Fibroblast of the aortic adventitia (primary cell): ENCODE results near the gene CDH12. TPM values are rescaled to one million over a fixed set of nuclear protein-coding genes. Genes with fewer than 3 reads are reported as not detected.

Experiments used
- DNase-seq: peaks from one replicate; pipeline ENCODE4 v3.0.0-alpha.2; 2010; ENCODE audit warnings: low read depth
- H3K4me3 ChIP-seq: 2 replicates; pipeline ENCODE4 v1.5.1; 2011; ENCODE audit warnings: low read depth, mild to moderate bottlenecking, control low read depth, low read length, moderate library complexity
- total RNA-seq: library from RNA; depleted of rRNA; stranded (reverse); fragments of >200 nt; gene quantifications from 2 replicates; pipeline ENCODE4 v1.2.3, GENCODE V29; 2012; ENCODE audit warnings: low replicate concordance
- TF ChIP-seq, protein P1 (sequence below): IDR thresholded peaks from 2 replicates; pipeline ENCODE4 v1.5.1; 2011; ENCODE audit warnings: mild to moderate bottlenecking, low read length, control low read depth, inconsistent platforms; ENCODE audit not compliant: insufficient read depth

Gene CDH12
- total RNA-seq, 1 donor, result 0.09 TPM

DNA sequence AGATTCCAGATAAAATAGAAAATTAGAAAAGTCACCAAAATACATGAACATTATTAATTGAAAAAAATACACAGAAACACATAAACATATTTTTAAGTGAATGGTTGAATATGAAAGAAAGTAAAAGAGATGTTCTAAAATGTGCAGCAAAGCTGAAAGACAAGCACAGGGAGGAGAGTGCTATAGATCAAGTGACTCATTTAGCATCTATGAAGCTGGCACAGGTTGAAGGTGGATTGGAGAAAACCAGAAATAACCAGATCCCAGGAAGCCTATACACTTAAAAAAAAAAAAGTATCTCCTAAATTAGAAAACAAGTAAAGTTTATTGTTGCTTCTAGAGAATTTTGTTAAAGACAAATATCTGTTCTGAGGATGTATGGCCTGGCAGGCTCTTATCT is 338.9 kb downstream of the CDH12 start:
- TF ChIP-seq, protein P1, sequence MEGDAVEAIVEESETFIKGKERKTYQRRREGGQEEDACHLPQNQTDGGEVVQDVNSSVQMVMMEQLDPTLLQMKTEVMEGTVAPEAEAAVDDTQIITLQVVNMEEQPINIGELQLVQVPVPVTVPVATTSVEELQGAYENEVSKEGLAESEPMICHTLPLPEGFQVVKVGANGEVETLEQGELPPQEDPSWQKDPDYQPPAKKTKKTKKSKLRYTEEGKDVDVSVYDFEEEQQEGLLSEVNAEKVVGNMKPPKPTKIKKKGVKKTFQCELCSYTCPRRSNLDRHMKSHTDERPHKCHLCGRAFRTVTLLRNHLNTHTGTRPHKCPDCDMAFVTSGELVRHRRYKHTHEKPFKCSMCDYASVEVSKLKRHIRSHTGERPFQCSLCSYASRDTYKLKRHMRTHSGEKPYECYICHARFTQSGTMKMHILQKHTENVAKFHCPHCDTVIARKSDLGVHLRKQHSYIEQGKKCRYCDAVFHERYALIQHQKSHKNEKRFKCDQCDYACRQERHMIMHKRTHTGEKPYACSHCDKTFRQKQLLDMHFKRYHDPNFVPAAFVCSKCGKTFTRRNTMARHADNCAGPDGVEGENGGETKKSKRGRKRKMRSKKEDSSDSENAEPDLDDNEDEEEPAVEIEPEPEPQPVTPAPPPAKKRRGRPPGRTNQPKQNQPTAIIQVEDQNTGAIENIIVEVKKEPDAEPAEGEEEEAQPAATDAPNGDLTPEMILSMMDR, result no peak
- no peak for DNase-seq
- no peak overlapping the region for H3K4me3 ChIP-seq

DNA sequence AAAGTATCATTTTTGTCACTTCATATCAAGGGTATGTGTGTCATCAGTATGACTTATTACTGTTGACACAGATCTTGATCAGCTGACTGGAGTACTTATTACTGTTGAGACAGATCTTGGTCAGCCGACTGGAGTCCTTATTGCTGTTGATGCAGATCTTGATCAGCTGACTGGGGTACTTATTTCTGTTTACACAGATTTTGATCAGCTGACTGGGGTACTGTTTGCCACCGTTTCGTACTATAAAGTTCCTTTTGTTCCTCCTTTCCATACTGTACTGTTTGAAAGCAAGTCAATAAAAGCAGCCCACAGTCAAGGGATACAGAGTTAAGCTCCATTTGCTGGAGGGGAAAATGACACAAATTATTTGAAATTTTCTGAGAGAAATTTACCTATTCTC is 347.3 kb downstream of the CDH12 start:
- no peak overlapping the region for H3K4me3 ChIP-seq
- TF ChIP-seq, protein P1, result no peak
- DNase-seq, result no peak

DNA sequence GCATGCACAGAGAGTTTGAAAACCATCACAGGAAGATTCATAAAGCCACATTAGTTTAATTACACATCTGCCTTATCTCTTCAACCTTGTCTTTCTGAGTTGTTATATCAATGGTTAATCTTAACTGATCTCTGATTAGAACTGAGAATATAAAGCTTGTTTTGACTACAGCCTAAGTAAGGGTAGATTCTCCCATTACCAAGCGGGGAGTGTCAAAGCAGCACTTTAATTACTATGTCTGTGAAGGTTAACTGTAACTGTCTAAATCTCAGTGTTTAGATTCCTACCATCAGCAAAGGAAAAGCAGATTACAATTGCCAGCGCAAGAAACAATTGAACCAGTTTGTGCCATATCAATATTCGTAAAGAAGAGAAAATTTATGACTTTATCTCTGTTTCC is 348.7 kb downstream of the CDH12 start:
- DNase-seq, result no peak
- no peak overlapping the region for H3K4me3 ChIP-seq
- TF ChIP-seq, protein P1, result no peak

DNA sequence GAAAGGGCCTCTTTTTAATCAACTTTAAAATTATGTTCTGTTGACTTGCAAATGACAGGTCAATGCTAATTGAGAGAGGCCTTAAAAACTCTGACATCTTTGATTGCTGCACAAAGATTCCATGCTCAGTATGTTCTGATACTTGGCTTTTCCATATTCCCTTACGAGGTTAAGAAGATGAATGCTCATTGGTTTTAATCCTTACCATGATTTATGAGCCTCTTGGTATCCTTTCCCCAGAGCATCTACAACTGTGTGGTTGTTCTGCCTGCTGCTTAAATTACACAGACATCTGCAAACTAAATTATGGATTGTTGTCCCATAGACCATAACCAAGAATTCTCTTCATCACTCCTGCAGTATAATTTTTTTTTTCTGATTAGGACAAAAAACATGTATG is 352.6 kb downstream of the CDH12 start:
- TF ChIP-seq, protein P1, result no peak
- no peak overlapping the region for H3K4me3 ChIP-seq
- no peak for DNase-seq

DNA sequence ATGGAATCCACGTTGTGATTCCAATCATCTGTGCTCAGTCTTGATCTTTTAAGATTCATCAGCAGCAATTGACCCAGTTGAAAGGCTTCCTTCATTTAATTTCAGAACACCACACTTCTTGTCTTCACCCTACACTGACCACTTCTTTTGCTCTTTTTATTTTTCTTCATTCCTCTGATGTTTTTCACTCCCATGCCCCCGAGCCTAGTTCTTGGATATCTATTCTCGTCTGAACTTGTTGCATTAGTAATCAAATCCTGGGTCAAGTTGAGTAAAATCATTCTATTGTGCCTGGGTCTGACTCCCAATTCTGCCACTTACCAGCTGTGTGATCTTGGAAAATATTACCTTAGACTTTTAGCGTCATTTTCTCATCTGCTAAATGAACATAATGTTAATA is 356.5 kb downstream of the CDH12 start:
- TF ChIP-seq, protein P1, result no peak
- DNase-seq, result no peak
- no peak overlapping the region for H3K4me3 ChIP-seq

DNA sequence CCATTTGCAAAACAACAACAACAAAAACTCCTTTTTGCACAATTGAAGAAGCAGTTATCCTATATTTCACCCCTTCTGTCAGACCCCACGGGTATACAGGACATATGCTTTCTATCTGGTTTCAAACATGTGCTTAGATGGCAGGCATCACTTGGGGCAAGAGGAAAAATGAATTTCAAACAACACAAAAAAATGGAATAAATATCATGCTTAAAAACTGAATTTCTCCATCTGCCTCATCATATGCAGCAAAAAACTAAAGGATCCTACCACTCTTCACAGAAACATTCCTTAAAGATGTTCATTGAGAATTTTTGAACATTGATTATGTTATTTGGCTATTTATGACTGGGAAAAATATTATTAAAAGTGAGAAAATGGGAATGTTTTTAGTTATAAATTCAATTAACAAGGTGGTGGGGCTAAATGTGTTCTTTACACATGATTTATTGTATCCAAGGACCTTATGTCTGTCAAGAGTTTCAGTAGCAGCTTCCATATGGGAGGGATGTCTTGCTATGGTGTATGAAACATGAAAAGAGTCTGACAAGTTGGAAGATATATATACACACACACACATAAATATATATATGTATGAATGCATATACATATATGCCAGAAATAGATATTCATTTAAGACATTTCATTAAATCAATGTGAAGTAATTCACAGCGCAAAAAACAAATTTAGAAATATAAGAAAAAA is 358.0 kb downstream of the CDH12 start:
- DNase-seq, result no peak
- H3K4me3 ChIP-seq, result no peak overlapping the region
- TF ChIP-seq, protein P1, result no peak

DNA sequence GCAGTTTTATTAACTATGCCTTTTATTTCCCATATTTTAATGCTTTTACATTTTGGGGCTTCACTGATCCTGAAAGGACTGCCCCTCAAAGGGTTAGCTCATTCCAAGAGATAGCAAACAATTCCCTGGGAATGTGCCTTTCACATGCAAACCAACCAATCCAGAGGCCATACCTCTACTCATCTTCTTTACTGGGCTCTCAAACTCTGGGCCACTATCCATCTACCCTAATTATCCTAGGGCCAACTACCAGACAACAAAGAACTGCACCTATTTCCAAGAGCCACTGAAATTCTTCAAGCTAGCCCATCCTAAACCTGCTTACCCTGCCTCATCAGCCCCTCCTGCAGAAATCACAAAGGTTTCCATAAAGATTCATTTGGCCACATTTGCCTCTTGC is 364.7 kb downstream of the CDH12 start:
- TF ChIP-seq, protein P1, result no peak
- no peak overlapping the region for H3K4me3 ChIP-seq
- no peak for DNase-seq
